ENCODE measurements around the gene MCHR1. TPM values are rescaled to one million over a fixed set of nuclear protein-coding genes. Genes with fewer than 3 reads are reported as not detected.

The MCHR1 gene
- total RNA-seq, 1 experiment from 2014 or later, result not detected

Other genes starting within 250 kb of the MCHR1 start
- 21.4 and 27.8 TPM in 2 replicates for gene MRTFA, start 42.8 kb upstream of the MCHR1 start, total RNA-seq (2014; rRNA removed; shearing (Covaris generic))
- 38.8 and 40.2 TPM in 2 replicates for gene SLC25A17, start 139.9 kb downstream of the MCHR1 start, total RNA-seq (2014; rRNA removed; shearing (Covaris generic))
- 190 and 334 TPM in 2 replicates for gene ST13, start 177.2 kb downstream of the MCHR1 start, total RNA-seq (2014; rRNA removed; shearing (Covaris generic))
- 9.7 and 14.9 TPM in 2 replicates for gene XPNPEP3, start 177.7 kb downstream of the MCHR1 start, total RNA-seq (2014; rRNA removed; shearing (Covaris generic))
- not detected in 2 replicates for gene DNAJB7, start 182.6 kb downstream of the MCHR1 start, total RNA-seq (2014; rRNA removed; shearing (Covaris generic))

All from SJSA1 (cell line).